HG03060 (cell line): ENCODE results near the gene CFAP44.
"Not testable (repeated sequence)": the region's sequence is repeated elsewhere in the genome, so short reads cannot be mapped to it uniquely, and the experiment has no call there.

Experiments used
- ATAC-seq: cut with Tn5 transposase; IDR thresholded peaks from one replicate; pipeline ENCODE4 v1.9.1; 2021; ENCODE audit warnings: low read depth, moderate number of reproducible peaks; ENCODE audit not compliant: unreplicated experiment

CFAP44 gene

GRCh38 chr3:113441051-113441770, at the start of gene CFAP44:
TSS of gene CFAP44 (minus strand) at chr3:113441493. CDS start at chr3:113433664, 7,829 bp downstream.
- ATAC-seq: no peak

GRCh38 chr3:113485161-113485609, 43.9 kb upstream of the CFAP44 start:
- ATAC-seq: no peak

GRCh38 chr3:113468539-113468938, 27.2 kb upstream of the CFAP44 start:
- ATAC-seq: no peak

- ATAC-seq: no peak
Observed at GRCh38 chr3:113461488-113461887, 20.2 kb upstream of the CFAP44 start.

GRCh38 chr3:113458554-113458953, 17.3 kb upstream of the CFAP44 start:
- ATAC-seq: not testable (repeated sequence)

GRCh38 chr3:113455446-113455845, 14.2 kb upstream of the CFAP44 start:
- ATAC-seq: no peak

GRCh38 chr3:113454630-113455029, 13.3 kb upstream of the CFAP44 start:
- ATAC-seq: no peak

- no peak for ATAC-seq
Observed at GRCh38 chr3:113454057-113454456, 12.8 kb upstream of the CFAP44 start.

- no peak for ATAC-seq
Observed at GRCh38 chr3:113450911-113451310, 9.6 kb upstream of the CFAP44 start.

- ATAC-seq: no peak
Observed at GRCh38 chr3:113439606-113440005, 1.7 kb downstream of the CFAP44 start.

- ATAC-seq: no peak
Observed at GRCh38 chr3:113438224-113438623, 3.1 kb downstream of the CFAP44 start.

GRCh38 chr3:113437411-113437810, 3.9 kb downstream of the CFAP44 start:
- ATAC-seq: no peak

- no peak for ATAC-seq
Observed at GRCh38 chr3:113436809-113437208, 4.5 kb downstream of the CFAP44 start.

GRCh38 chr3:113431811-113432210, 9.5 kb downstream of the CFAP44 start:
- no peak for ATAC-seq

GRCh38 chr3:113428581-113428980, 12.7 kb downstream of the CFAP44 start:
- ATAC-seq: no peak

GRCh38 chr3:113423699-113424098, 17.6 kb downstream of the CFAP44 start:
- no peak for ATAC-seq

GRCh38 chr3:113421082-113421481, 20.2 kb downstream of the CFAP44 start:
- ATAC-seq: no peak

GRCh38 chr3:113409676-113410075, 31.6 kb downstream of the CFAP44 start:
- no peak for ATAC-seq

- no peak for ATAC-seq
Observed at GRCh38 chr3:113405180-113405579, 36.1 kb downstream of the CFAP44 start.

GRCh38 chr3:113404637-113405036, 36.7 kb downstream of the CFAP44 start:
- ATAC-seq: no peak
